Ishikawa (cell line): ENCODE results near the gene GLI3.

Experiments used
- CEBPB ChIP-seq: IDR thresholded peaks from 2 replicates; pipeline ENCODE4 v1.6.1; 2012
- CREB1 ChIP-seq: IDR thresholded peaks from 2 replicates; pipeline ENCODE4 v1.6.1; 2012; ENCODE audit warnings: low read depth
- EGR1 ChIP-seq: IDR thresholded peaks from 2 replicates; pipeline ENCODE4 v1.6.1; 2012
- EP300 ChIP-seq: IDR thresholded peaks from 2 replicates; pipeline ENCODE4 v1.6.1; 2012; ENCODE audit warnings: borderline replicate concordance
- FOXM1 ChIP-seq: IDR thresholded peaks from 2 replicates; pipeline ENCODE4 v1.6.1; 2012; ENCODE audit warnings: low read depth, borderline replicate concordance
- NFIC ChIP-seq: IDR thresholded peaks from 2 replicates; pipeline ENCODE4 v1.6.1; 2012
- RAD21 ChIP-seq: IDR thresholded peaks from 2 replicates; pipeline ENCODE4 v1.6.1; 2012; ENCODE audit warnings: low read depth
- TAF1 ChIP-seq: IDR thresholded peaks from 2 replicates; pipeline ENCODE4 v1.6.1; 2012; ENCODE audit warnings: low read depth, mild to moderate bottlenecking
- TCF12 ChIP-seq: IDR thresholded peaks from 2 replicates; pipeline ENCODE4 v1.6.1; 2012; ENCODE audit warnings: low read depth
- TEAD4 ChIP-seq: IDR thresholded peaks from 2 replicates; pipeline ENCODE4 v1.6.1; 2012
- YY1 ChIP-seq: IDR thresholded peaks from 2 replicates; pipeline ENCODE4 v1.6.1; 2012; ENCODE audit warnings: low read depth
- ZBTB7A ChIP-seq: IDR thresholded peaks from 2 replicates; pipeline ENCODE4 v1.6.1; 2012; ENCODE audit warnings: low read depth
- TF ChIP-seq, protein P1 (sequence below): IDR thresholded peaks from 2 replicates; pipeline ENCODE4 v1.6.1; 2012
- TF ChIP-seq, protein P2 (sequence below): IDR thresholded peaks from 2 replicates; pipeline ENCODE4 v1.6.1; 2012
- TF ChIP-seq, protein P3 (sequence below): IDR thresholded peaks from 2 replicates; pipeline ENCODE4 v1.6.1; 2012; ENCODE audit warnings: low read depth, mild to moderate bottlenecking

Gene GLI3

GRCh38 chr7:42235741-42236161 lies 1.3 kb downstream of the GLI3 start:
- TF ChIP-seq CEBPB: no peak
- TF ChIP-seq TCF12: no peak
- no peak for TF ChIP-seq TEAD4
- TF ChIP-seq RAD21: no peak
- no peak for TF ChIP-seq FOXM1
- TF ChIP-seq, protein P1, sequence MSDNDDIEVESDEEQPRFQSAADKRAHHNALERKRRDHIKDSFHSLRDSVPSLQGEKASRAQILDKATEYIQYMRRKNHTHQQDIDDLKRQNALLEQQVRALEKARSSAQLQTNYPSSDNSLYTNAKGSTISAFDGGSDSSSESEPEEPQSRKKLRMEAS: no peak
- TF ChIP-seq YY1: no peak
- TF ChIP-seq CREB1: no peak
- no peak for TF ChIP-seq EP300
- TF ChIP-seq, protein P2, sequence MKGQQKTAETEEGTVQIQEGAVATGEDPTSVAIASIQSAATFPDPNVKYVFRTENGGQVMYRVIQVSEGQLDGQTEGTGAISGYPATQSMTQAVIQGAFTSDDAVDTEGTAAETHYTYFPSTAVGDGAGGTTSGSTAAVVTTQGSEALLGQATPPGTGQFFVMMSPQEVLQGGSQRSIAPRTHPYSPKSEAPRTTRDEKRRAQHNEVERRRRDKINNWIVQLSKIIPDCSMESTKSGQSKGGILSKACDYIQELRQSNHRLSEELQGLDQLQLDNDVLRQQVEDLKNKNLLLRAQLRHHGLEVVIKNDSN: no peak
- no peak for TF ChIP-seq EGR1
- no peak for TF ChIP-seq TAF1
- TF ChIP-seq, protein P3, sequence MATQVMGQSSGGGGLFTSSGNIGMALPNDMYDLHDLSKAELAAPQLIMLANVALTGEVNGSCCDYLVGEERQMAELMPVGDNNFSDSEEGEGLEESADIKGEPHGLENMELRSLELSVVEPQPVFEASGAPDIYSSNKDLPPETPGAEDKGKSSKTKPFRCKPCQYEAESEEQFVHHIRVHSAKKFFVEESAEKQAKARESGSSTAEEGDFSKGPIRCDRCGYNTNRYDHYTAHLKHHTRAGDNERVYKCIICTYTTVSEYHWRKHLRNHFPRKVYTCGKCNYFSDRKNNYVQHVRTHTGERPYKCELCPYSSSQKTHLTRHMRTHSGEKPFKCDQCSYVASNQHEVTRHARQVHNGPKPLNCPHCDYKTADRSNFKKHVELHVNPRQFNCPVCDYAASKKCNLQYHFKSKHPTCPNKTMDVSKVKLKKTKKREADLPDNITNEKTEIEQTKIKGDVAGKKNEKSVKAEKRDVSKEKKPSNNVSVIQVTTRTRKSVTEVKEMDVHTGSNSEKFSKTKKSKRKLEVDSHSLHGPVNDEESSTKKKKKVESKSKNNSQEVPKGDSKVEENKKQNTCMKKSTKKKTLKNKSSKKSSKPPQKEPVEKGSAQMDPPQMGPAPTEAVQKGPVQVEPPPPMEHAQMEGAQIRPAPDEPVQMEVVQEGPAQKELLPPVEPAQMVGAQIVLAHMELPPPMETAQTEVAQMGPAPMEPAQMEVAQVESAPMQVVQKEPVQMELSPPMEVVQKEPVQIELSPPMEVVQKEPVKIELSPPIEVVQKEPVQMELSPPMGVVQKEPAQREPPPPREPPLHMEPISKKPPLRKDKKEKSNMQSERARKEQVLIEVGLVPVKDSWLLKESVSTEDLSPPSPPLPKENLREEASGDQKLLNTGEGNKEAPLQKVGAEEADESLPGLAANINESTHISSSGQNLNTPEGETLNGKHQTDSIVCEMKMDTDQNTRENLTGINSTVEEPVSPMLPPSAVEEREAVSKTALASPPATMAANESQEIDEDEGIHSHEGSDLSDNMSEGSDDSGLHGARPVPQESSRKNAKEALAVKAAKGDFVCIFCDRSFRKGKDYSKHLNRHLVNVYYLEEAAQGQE: no peak

DNA sequence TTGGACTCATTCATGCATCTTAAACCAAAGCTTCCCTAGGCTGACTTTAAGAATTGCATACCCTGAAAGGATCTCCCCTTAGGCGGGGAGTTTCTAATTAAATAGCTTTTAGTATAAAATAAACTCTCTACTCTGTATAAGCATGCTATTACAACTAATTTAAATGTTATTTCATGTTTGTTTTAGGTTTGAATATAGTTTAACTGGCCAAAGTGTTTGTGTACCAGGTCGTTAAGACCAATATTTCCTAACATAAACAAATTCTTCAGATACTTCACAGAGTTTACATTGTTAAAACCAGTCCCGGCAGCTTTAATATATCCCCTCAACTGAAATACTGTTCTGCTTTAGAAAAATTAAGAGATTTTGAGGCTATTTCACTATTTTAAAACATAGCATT lies 2.3 kb downstream of the GLI3 start:
- no peak for TF ChIP-seq CREB1
- TF ChIP-seq TAF1: no peak
- no peak for TF ChIP-seq EGR1
- TF ChIP-seq FOXM1: no peak
- TF ChIP-seq, protein P2: no peak
- TF ChIP-seq YY1: no peak
- TF ChIP-seq TEAD4: no peak

DNA sequence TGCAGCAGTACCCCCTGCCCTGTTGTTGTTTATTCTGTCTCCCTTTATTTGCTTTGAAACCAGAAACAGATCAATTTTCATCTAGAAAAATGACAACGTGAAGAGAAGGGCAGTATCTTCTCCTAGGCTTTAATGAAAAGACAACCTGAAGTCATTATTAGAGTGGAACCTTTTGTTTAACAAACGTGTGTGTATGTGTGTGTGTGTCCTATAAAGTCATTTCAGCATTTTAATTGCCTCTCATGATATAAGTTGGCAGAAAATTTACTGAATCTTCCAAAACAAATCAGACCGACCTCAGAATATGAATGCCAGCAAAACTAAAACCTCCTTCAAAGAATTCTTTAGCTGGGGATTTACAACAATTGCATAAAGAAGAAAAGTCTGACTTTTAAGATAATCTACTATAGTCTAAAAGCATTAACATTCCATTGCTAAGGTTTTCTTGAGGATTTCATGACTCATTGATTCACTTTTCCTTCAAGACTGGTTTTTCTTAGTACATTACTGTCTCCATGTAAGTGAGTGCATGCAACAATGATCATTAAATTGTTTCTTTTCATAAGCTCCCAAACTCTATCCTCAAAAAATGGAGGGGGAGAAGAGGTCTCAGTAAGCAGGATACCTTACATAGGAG lies 3.2 kb downstream of the GLI3 start:
- TF ChIP-seq ZBTB7A (no peak), TCF12 (no peak), RAD21 (no peak), EGR1 (no peak), EP300 (no peak), YY1 (no peak), TAF1 (no peak), CEBPB (no peak), FOXM1 (no peak), TEAD4 (no peak), NFIC (no peak), CREB1 (no peak)
- TF ChIP-seq, protein P3: no peak
- TF ChIP-seq, protein P1: no peak
- TF ChIP-seq, protein P2: no peak

- TF ChIP-seq CEBPB (no peak), EGR1 (no peak), YY1 (no peak), FOXM1 (no peak), TCF12 (no peak), TAF1 (no peak), TEAD4 (no peak)
Measured at GRCh38 chr7:42233171-42233570, 3.8 kb downstream of the GLI3 start.

- TF ChIP-seq RAD21: no peak
- no peak for TF ChIP-seq EGR1
- TF ChIP-seq, protein P2: no peak
- TF ChIP-seq, protein P3: no peak
- no peak for TF ChIP-seq FOXM1
- no peak for TF ChIP-seq CEBPB
- TF ChIP-seq YY1: no peak
- no peak for TF ChIP-seq TAF1
- no peak for TF ChIP-seq ZBTB7A
- TF ChIP-seq TCF12: no peak
- no peak for TF ChIP-seq CREB1
- TF ChIP-seq, protein P1: no peak
- TF ChIP-seq TEAD4: no peak
- no peak for TF ChIP-seq EP300
- TF ChIP-seq NFIC: no peak
Measured at GRCh38 chr7:42232275-42232674, 4.7 kb downstream of the GLI3 start.
